ENCODE results near the gene VTI1A. TPM values are rescaled to one million over a fixed set of nuclear protein-coding genes. Genes with fewer than 3 reads are reported as not detected.
A peak's percentile ranks its signal among the peaks of the same experiment; 100 is the strongest.

Gene VTI1A
- total RNA-seq, 4 donors from 2014 or later: 27.0 to 61.3 (median 49.8) TPM

DNA sequence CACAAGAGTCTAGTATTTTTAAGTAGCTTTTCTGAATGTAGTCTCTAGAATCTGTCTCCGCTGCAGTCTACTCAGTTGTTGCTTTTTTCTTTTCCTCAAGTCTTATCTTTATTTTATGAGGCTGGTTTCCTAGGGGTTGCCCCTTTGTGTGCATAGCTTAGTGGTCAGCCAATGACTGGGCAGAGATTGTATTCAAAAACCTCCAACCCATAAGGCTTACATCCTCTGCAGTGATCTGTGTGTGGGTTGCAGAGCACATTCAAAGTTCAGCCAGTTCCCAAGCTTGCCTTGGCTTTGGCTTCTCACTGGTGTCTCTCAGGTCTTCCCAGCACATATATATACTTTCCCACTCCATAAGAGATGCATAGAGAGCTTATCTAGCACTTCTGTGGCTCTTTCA lies 343.0 kb downstream of the VTI1A start:
- no peak for DNase-seq
- Histone ChIP-seq H3K9me3 (no peaks in the 10 kb centered on the region), H3K27me3 (no peaks in the 10 kb centered on the region), H3K36me3 (no peaks in the 10 kb centered on the region), H3K4me1 (peaks cover 5 to 43% (median 12%) of the 10 kb centered on the region in 3 donors), H3K27ac (peak overlapping the region in 2 of 4 donors; percentile 39), H3K4me3 (no peak overlapping the region)
- WGBS, 2 donors: 100% methylated on average over 1 of the region's 1 CpG
- intact Hi-C loops (cut with DNase I): no loop called here
- TF ChIP-seq POLR2A (IDR thresholded peaks at IDR 0.05): no peak
- TF ChIP-seq, protein P1, sequence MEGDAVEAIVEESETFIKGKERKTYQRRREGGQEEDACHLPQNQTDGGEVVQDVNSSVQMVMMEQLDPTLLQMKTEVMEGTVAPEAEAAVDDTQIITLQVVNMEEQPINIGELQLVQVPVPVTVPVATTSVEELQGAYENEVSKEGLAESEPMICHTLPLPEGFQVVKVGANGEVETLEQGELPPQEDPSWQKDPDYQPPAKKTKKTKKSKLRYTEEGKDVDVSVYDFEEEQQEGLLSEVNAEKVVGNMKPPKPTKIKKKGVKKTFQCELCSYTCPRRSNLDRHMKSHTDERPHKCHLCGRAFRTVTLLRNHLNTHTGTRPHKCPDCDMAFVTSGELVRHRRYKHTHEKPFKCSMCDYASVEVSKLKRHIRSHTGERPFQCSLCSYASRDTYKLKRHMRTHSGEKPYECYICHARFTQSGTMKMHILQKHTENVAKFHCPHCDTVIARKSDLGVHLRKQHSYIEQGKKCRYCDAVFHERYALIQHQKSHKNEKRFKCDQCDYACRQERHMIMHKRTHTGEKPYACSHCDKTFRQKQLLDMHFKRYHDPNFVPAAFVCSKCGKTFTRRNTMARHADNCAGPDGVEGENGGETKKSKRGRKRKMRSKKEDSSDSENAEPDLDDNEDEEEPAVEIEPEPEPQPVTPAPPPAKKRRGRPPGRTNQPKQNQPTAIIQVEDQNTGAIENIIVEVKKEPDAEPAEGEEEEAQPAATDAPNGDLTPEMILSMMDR (IDR thresholded peaks at IDR 0.05): no peak

DNA sequence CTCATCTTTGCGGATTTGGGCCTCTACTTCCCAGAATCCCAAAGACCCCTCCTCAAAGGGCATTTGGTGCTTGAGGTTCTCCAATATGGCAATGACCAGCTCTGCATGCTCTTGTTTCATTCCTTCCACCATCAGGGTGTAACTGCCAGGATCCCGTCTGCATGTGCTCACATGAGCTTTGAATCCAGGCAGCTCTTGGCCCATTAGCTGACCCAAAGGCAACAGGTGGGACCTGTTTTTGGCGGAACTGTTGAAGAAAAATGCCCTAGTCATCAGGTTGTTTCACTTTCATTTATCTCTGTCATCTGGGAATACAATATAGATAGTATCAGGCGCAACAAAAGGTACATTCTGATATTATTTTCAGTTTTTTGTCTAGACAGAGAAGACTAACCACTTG lies 343.9 kb downstream of the VTI1A start:
- no peak overlapping the region for H3K4me3 ChIP-seq
- no peaks in the 10 kb centered on the region for H3K27me3 ChIP-seq
- intact Hi-C loops (cut with DNase I): no loop called here
- DNase-seq: no peak
- peak overlapping the region in 2 of 4 donors; percentile 39 for H3K27ac ChIP-seq
- H3K36me3 ChIP-seq: no peaks in the 10 kb centered on the region
- 49 to 65% methylated on average over 4 of the region's 4 CpGs for WGBS, 2 donors
- TF ChIP-seq, protein P1 (IDR thresholded peaks at IDR 0.05): no peak
- no peak for TF ChIP-seq POLR2A (IDR thresholded peaks at IDR 0.05)
- H3K9me3 ChIP-seq: no peaks in the 10 kb centered on the region
- H3K4me1 ChIP-seq: peaks cover 5 to 43% (median 12%) of the 10 kb centered on the region in 3 donors

DNA sequence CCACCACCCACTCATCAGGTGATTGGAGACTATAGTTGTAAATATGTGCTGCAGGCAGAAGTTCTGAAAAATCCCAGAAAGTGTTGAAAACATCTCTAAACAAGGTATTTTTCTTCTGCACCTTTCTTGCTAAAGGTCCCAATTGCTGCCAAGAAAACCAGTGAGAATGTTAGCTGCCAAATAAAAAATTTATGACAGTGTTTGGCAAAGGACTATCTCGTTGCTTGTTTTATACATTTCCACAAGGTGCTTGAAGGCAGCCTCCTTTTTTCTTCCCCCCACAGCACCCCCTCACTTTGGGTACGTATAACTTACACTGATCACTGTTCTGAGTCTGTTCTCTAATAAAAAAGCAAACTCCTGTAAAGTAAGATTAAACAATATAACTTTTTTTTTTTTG lies 344.4 kb downstream of the VTI1A start:
- peaks cover 5 to 43% (median 12%) of the 10 kb centered on the region in 3 donors for H3K4me1 ChIP-seq
- H3K9me3 ChIP-seq: no peaks in the 10 kb centered on the region
- no peak overlapping the region for H3K4me3 ChIP-seq
- 38 to 44% methylated on average over 2 of the region's 2 CpGs for WGBS, 2 donors
- DNase-seq: no peak
- intact Hi-C loops (cut with DNase I): no loop called here
- no peak for TF ChIP-seq POLR2A (IDR thresholded peaks at IDR 0.05)
- TF ChIP-seq, protein P1 (IDR thresholded peaks at IDR 0.05): no peak
- H3K36me3 ChIP-seq: no peaks in the 10 kb centered on the region
- H3K27ac ChIP-seq: peak overlapping the region in 2 of 4 donors; percentile 39
- no peaks in the 10 kb centered on the region for H3K27me3 ChIP-seq

DNA sequence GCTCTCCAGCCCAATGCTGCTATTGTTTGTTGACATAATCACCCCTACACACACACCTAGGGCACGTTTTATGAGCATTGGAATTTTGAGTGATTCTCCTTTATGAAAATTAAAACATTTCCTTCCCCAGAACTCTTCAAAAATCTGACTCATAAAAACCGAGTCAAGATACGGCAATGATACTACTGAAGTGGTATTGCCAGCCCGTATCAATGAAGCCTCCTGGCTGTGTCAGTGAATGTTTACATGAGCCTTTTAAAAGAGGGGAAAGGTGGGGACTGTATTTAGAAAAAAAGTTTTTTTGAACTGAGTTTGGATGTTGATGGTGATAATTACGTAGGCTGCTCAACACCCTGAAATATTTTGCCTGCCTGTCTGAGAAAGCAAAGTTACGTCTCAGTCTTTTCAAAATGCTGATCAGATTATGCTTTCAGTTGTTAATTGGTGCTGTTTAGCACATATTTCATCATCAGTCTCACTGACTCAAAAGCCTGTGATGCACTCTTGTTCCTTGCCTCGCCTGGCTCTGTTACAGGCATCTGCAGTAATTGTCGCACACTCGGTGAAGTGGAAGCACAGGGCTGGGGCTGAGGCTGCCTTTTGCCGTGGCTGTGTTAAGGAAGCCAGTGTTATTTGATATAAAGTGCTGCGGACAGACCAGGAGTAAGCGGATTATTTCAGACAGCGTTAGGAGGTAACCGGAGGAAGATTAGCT lies 345.6 kb downstream of the VTI1A start:
- intact Hi-C loops (cut with DNase I): no loop called here
- H3K27ac ChIP-seq: peak overlapping the region; percentile 18 to 76 (median 48)
- H3K36me3 ChIP-seq: no peaks in the 10 kb centered on the region
- peak overlapping the region in 1 of 4 donors; percentile 1 for H3K4me3 ChIP-seq
- no peaks in the 10 kb centered on the region for H3K9me3 ChIP-seq
- no peak for DNase-seq
- H3K4me1 ChIP-seq: peaks cover 5 to 43% (median 12%) of the 10 kb centered on the region in 3 donors
- WGBS, 2 donors: 66 to 70% methylated on average over 11 to 12 of the region's 14 CpGs
- no peaks in the 10 kb centered on the region for H3K27me3 ChIP-seq
- no peak for TF ChIP-seq POLR2A (IDR thresholded peaks at IDR 0.05)
- TF ChIP-seq, protein P1 (IDR thresholded peaks at IDR 0.05): no peak

DNA sequence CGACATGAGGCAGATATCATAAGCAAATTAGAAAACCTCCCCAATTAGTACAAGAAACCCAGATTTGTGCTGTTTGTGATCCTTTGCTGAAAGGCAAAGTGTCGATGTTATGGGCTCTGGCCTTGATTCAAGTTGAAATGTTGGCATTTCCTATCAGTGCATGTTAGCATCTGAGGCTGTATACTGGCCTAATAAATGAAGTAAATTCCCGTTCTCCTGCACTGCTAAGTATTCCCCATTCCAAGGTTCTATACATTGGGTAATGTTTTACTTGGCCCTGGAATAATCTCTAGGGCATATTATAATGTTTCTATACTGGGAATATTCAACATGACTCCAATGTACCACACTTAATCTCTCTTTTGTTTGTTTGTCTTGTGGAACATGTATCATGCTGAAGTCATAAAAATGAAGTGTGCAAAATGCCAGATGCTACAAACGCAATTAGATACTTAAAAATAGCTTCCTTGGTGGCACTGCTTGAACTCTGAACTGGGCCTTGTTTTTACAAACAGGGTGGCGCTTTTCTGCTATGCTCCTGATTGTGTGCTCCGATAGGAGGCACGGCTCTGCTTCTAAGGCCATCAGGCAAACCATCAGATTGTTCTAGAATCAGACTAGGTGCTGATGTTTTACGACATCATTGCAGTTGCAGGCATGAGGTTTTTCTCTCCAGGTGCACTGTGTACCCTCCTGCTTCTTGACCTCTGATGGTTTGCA lies 346.3 kb downstream of the VTI1A start:
- Histone ChIP-seq H3K4me1 (peaks cover 5 to 43% (median 12%) of the 10 kb centered on the region in 3 donors), H3K4me3 (peak overlapping the region in 1 of 4 donors; percentile 1), H3K27ac (peak overlapping the region; percentile 18 to 76 (median 48)), H3K36me3 (no peaks in the 10 kb centered on the region), H3K9me3 (no peaks in the 10 kb centered on the region), H3K27me3 (no peaks in the 10 kb centered on the region)
- 41 to 69% methylated on average over 8 of the region's 8 CpGs for WGBS, 2 donors
- no peak for DNase-seq
- intact Hi-C loops (cut with DNase I): no loop called here
- TF ChIP-seq, protein P1 (IDR thresholded peaks at IDR 0.05): no peak
- no peak for TF ChIP-seq POLR2A (IDR thresholded peaks at IDR 0.05)

All from esophagus squamous epithelium (tissue), 5 donors.